MM.1S (cell line): ENCODE measurements around the gene ORC3.
"Not testable (repeated sequence)": the region's sequence is repeated elsewhere in the genome, so short reads cannot be mapped to it uniquely, and the experiment has no call there.

Experiments used
- EZH2 ChIP-seq: fragments of 300-600 bp; sonication (generic); optimal IDR thresholded peaks from 2 replicates; pipeline ENCODE3; 2017; ENCODE audit warnings: low read depth, mild to moderate bottlenecking, antibody characterized with exemption, low read length, mixed read lengths
- EZH2phosphoT487 ChIP-seq: fragments of 300-600 bp; sonication (generic); IDR thresholded peaks from 2 replicates; pipeline ENCODE4 v1.6.1; 2018; ENCODE audit warnings: antibody characterized with exemption, low read length
- TF ChIP-seq, protein P1 (sequence below): fragments of 300-600 bp; sonication (generic); IDR thresholded peaks from 2 replicates; pipeline ENCODE4 v1.5.1; 2016; ENCODE audit warnings: antibody characterized with exemption, low read length, mixed read lengths

DNA sequence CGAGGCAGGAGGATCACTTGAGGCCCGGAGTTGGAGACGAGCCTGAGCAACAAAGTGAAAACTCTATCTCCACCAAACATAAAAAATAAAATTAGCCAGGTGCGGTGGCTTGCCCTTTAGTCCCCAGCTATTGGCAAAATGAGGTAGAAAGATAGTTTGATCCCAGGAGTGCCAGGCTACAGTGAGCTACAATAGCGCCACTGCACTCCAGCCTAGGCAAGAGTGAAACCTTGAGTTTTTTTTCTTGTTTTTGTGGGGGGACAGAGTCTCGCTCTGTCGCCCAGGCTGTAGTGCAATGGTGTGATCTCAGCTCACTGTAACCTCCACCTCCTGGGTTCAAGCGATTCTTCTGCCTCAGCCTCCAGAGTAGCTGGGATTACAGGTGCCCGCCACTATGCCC, 98.0 kb downstream of the ORC3 start:
- TF ChIP-seq, protein P1, sequence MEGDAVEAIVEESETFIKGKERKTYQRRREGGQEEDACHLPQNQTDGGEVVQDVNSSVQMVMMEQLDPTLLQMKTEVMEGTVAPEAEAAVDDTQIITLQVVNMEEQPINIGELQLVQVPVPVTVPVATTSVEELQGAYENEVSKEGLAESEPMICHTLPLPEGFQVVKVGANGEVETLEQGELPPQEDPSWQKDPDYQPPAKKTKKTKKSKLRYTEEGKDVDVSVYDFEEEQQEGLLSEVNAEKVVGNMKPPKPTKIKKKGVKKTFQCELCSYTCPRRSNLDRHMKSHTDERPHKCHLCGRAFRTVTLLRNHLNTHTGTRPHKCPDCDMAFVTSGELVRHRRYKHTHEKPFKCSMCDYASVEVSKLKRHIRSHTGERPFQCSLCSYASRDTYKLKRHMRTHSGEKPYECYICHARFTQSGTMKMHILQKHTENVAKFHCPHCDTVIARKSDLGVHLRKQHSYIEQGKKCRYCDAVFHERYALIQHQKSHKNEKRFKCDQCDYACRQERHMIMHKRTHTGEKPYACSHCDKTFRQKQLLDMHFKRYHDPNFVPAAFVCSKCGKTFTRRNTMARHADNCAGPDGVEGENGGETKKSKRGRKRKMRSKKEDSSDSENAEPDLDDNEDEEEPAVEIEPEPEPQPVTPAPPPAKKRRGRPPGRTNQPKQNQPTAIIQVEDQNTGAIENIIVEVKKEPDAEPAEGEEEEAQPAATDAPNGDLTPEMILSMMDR = not testable (repeated sequence)
- not testable (repeated sequence) for TF ChIP-seq EZH2phosphoT487, EZH2
